KBM-7 (cell line): ENCODE measurements around the gene ADK.
"Not testable (repeated sequence)": the region's sequence is repeated elsewhere in the genome, so short reads cannot be mapped to it uniquely, and the experiment has no call there.

ENCODE experiments used
- DNase-seq: peaks from one replicate; pipeline ENCODE4 v3.0.0-alpha.2; 2015
- in situ Hi-C: fragments of 300-500 bp; cut with MboI; formaldehyde crosslinking; loops from 2 replicates; pipeline ENCODE4 v1.14.3; 2020; ENCODE audit warnings: low sequenced_read_pairs, low pct_unique_long_range_greater_than_20kb, mixed read lengths

Gene ADK

DNA sequence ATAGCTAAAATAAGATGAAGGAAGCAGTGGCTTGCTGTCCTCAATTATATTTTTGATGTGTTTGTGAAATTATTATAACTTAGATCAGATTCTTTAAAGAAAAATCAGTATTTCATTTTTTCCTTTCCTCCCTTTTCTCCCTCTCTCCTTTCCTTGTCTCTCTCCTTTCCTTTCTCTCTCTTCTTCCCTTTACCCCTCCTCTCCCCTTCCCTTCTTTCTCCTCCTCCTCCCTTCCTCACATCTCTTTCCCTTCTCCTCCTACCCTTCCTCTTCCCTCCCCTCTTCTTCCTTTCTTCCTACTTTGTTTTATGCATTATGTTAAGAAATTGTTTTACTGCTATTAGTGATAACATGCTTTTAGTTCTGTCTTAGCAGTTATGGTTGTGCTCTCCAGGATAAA lies 171.5 kb downstream of the ADK start:
- no peak for DNase-seq
- in situ Hi-C loops: no loop called here

DNA sequence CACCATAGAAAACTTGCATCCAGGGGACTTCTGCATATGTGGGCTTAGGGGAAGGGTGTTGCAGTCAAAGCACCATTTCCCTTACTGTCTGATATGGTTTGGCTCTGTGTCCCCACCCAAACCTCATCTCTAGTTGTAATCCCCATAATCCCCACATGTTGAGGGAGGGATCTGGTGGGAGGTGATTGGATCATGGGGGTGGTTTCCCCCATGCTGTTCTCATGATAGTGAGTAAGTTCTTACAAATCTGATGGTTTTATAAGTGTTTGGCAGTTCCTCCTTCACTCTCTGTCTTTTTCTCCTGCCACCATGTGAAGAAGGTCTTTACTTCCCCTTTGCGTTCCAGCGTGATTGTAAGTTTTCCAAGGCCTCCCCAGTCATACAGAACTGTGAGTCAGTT lies 177.4 kb downstream of the ADK start:
- DNase-seq: peak; percentile 87
- in situ Hi-C loops: no loop called here

GRCh38 chr10:74329873-74330272 lies 178.9 kb downstream of the ADK start:
- in situ Hi-C loops: no loop called here
- DNase-seq: no peak

DNA sequence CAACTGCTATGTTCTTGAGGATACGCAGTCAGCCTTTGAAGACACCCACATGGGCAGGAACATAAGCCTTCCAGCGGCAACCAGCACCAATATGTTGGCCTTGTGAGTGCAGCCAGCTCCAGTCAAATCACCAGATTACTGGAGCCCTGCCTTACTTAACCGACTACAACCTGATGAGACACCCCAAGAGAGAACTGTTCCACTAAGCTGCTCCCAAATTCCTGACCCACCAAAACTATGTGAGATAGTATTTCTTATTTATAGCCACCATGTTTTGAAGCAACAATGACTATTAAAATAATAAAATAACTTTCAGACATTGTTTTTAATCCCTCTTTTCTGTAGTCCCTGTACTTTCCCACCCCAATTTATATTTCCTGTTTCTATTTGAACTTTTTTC lies 179.6 kb downstream of the ADK start:
- no peak for DNase-seq
- in situ Hi-C loops: no loop called here

DNA sequence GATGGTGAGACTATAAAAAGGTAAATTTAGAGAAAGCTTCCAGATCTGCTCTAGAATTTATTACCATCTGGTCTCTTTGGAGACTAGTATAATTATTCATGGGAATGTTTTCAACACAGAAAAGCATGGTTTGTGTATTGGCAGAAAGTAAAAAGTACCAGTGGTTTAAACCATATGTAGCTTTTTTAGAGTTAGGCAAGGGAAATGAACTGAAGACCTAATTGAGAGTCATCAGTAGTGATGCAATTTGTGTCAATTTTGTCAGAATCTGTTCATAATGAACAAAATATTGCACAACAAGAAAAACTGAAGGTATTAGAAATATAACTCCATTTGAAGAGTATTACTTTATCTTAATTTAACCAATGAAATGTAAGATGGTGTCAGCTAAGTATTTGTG lies 181.4 kb downstream of the ADK start:
- in situ Hi-C loops: no loop called here
- no peak for DNase-seq

DNA sequence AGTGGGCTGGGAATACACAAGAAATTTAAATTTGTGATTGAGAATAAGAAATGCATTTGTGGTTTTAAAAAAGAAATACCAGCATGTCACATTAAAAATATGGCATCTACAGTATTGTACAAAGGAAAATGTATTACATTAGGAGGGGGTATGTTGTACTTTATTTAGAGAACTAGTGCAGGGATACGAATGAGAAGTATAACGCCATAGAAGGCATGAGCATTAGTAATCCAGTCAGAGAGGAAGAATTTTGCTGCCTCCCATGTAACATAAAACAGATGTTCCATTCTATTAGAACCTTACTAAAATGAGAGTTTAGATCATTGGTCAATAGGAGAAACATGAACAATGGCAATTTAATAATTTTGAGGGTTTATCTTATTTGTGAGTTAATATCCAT lies 182.2 kb downstream of the ADK start:
- in situ Hi-C loops: no loop called here
- DNase-seq: no peak

- no peak for DNase-seq
- in situ Hi-C loops: no loop called here
Observed at GRCh38 chr10:74334221-74334620, 183.2 kb downstream of the ADK start.

GRCh38 chr10:74335501-74335900 lies 184.5 kb downstream of the ADK start:
- in situ Hi-C loops: no loop called here
- no peak for DNase-seq

DNA sequence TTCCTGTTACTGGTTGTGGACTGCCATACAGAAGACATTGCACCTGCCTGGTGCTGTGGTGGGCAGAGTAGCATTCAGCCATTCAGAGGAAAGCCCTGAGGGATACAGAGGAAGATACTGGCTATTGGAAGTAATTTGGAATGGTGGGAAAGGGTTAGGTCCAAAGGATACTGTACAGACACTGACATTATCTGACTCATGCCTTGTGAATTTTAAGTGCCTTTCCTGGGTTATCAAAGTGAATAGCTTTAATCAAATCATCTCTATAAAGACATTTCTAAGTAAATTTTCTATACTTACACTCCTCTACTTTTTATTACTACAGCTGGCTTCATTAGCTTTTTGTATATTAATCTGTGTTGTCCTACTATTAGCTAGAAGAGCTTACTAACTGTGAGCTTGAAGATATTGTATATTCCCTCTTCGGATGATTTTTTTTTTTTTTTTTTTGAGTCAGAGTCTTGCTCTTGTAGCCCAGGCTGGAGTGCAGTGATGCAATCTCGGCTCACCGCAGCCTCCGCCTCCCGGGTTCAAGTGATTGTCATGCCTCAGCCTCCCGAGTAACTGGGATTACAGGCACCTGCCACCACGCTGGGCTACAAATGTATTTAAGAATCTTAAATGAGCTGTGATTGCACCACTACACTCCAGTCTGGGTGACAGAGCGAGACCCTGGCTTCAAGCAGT lies 186.5 kb downstream of the ADK start:
- in situ Hi-C loops: no loop called here

GRCh38 chr10:74342991-74343390 lies 192.0 kb downstream of the ADK start:
- in situ Hi-C loops: no loop called here
- no peak for DNase-seq

More for the DNA sequence above, 186.5 kb downstream of the ADK start:
- no peak for DNase-seq

DNA sequence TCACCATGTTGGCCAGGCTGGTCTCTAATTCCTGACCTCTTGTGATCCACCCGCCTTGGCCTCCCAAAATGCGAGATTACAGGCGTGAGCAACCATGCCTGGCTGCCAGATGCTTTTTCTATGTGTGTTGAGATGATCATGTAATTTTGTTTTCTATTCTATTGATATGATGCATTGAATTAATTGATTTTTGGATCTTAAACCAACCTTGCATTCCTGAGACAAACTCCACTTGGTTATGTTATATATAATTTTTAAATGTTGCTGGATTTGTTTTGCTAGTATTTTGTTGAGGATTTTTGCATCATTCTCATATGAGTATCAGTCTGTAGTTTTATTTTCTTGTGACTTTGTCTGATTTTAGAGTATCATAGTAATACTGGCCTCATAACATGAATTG lies 192.8 kb downstream of the ADK start:
- in situ Hi-C loops: no loop called here
- DNase-seq: no peak

GRCh38 chr10:74344306-74344705 lies 193.3 kb downstream of the ADK start:
- in situ Hi-C loops: no loop called here
- no peak for DNase-seq

DNA sequence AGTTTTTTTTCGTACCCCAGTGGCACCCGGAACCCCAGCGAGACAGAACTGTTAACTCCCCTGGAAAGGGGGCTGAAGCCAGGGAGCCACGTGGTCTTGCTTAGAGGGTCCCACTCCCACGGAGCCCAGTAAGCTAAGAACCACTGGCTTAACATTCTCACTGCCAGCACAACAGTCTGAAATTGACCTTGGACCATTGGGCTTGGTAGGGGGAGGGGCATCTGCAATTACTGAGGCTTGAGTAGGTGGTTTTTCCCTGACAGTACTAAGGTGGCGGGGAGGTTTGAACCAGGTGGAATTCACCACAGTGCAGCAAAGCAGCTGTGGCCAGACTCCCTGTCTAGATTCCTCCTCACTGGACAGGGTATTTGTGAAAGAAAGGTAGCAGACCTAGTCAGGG lies 196.5 kb downstream of the ADK start:
- in situ Hi-C loops: no loop called here
- DNase-seq: no peak

DNA sequence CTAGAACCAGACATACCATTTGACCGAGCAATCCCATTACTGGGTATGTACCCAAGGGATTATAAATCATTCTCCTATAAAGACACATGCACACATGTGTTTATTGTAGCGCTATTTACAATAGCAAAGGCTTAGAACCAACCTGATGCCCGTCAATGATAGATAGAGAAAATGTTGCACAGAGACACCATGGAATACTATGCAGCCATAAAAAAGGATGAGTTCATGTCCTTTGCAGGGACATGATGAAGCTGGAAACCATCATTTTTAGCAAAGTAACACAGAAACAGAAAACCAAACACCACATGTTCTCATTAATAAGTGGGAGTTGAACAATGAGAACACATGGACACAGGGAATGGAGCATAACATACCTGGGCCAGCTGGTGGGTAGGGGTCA lies 202.0 kb downstream of the ADK start:
- DNase-seq, in situ Hi-C loops: not testable (repeated sequence)

- DNase-seq: no peak
- in situ Hi-C loops: no loop called here
Observed at GRCh38 chr10:74361678-74362077, 210.7 kb downstream of the ADK start.

GRCh38 chr10:74363727-74364126 lies 212.7 kb downstream of the ADK start:
- in situ Hi-C loops: no loop called here
- DNase-seq: no peak

GRCh38 chr10:74365109-74365508 lies 214.1 kb downstream of the ADK start:
- DNase-seq: no peak
- in situ Hi-C loops: no loop called here

DNA sequence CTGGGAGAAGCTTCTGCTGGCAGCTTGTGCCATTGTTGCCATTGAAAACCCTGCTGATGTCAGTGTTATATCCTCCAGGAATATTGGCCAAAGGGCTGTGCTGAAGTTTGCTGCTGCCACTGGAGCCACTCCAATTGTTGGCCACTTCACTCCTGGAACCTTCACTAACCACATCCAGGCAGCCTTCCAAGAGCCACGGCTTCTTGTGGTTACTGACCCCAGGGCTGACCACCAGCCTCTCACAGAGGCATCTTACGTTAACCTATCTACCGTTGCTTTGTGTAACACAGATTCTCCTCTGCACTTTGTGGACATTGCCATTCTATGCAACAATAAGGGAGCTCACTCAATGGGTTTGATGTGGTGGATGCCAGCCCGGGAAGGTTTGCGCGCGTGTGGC lies 220.7 kb downstream of the ADK start:
- in situ Hi-C loops: no loop called here
- DNase-seq: no peak

DNA sequence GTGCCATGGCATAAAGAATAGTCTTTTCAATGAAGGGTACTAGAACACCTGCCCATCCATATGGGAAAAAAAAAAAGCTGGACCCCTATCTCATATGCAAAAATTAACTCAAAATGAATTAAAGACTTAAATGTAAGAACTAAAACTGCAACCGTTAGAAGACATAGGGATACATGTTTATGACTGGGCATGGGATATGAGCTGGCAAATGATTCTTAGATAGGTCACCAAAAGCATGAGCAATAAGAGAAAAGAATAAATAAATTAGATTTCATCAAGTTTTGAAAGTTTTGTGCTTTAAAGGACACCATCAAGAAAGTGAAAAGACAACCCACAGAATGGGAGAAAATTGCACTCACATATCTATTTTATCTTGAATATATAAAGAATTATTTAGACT lies 222.0 kb downstream of the ADK start:
- DNase-seq: no peak
- in situ Hi-C loops: no loop called here

DNA sequence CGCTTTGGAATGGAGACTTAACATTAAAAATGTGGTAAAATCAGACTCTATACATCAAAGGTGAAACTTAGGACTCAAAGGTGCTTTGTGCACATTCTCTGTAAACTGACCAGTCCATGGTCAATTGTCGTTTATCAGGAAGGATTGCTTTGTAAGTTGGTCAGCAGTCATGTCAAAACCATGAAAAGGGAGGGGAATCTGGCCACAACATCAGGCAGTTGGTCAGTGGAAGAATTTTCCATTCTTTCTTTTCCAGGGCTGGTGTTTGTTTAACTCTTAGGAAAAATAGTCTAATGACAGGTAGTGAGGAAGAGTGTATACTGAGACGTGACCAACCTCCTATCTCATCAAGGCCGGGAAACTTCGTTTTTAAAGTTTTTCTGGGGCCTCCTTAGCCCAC lies 226.5 kb downstream of the ADK start:
- DNase-seq: no peak
- in situ Hi-C loops: no loop called here

DNA sequence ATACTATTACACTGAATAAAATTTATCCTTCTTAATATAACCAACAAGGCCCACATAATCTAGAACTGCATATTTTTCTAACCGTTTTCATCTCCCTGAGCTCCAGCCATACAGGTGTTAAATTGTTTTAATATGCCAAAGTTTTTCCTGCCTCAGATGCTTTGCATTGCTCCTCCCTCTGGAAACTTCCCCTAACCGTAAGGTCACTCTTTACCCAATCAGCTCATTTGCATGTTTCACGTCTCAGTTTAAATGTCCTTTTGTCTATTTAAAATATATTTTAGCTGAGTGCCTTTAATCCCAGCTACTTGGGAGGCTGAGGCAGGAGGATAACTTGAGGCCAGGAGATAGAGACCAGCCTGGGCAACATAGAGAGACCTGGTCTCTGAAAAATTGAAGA lies 228.5 kb downstream of the ADK start:
- in situ Hi-C loops: no loop called here
- no peak for DNase-seq

DNA sequence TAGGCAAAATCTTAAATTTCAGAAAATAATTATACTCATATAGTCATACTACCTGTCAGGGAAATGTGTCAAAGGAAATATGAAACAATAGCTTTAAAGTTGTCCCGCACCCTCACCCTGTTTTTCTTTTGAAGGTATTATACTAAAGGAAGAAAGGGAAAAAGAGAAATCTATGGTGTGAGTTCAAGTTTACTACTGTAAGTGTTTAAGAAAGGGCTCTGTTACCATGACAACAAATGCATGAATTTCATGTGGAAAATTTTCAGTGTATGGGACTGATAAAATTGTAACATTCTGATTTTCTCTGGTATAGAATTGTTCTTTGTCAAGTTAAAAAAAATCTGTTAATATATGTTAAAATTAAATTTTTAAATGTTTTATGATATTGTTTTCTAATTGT lies 229.8 kb downstream of the ADK start:
- in situ Hi-C loops: no loop called here
- no peak for DNase-seq
